G401.6 (cell line): ENCODE results near the gene P4HA2.

Experiments
- FAIRE-seq: peaks from 2 replicates; lab custom pipeline; 2012; peaks lifted over from hg19 to GRCh38; lab: Jason Lieb, UNC

The P4HA2 gene

DNA sequence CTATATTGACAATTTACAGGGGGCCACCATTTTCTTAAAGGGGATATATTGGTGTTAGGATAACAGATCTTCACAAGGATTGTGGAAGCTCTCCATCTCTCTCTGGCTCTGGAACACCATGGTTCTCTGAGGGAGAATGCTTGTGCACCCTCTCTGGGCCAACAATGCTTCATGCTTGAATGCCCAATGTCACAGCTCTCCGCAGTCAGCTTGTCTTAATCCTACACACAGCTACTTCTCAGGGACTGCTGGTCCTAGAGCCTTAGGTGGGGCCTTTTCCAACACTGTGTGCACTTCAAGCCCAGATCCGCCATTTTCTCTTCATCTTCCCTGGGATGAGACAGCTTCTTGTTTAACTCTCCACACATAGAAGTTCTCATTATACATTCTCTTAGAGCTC, 22.9 kb upstream of the P4HA2 start:
- no peak for FAIRE-seq

DNA sequence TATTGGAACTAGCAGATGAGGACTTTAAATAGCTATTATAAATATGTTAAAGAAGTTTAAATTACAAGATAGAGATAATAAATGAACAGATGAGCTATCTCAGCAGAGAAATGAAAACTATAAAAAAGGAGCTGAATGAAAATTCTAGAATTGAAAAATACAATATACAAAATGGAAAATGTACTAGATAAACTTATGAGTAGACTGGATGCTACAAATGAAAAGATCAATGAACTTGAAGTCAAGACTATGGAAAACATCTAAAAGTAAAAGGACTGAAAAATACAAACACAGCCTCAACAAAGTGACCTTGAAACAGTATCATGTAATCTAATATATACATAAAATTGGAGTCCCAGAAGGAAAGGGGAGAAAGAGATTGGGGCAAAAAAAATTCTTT, 19.2 kb upstream of the P4HA2 start:
- FAIRE-seq = no peak

- FAIRE-seq = no peak
Observed at GRCh38 chr5:132245593-132245992, 17.9 kb upstream of the P4HA2 start.

DNA sequence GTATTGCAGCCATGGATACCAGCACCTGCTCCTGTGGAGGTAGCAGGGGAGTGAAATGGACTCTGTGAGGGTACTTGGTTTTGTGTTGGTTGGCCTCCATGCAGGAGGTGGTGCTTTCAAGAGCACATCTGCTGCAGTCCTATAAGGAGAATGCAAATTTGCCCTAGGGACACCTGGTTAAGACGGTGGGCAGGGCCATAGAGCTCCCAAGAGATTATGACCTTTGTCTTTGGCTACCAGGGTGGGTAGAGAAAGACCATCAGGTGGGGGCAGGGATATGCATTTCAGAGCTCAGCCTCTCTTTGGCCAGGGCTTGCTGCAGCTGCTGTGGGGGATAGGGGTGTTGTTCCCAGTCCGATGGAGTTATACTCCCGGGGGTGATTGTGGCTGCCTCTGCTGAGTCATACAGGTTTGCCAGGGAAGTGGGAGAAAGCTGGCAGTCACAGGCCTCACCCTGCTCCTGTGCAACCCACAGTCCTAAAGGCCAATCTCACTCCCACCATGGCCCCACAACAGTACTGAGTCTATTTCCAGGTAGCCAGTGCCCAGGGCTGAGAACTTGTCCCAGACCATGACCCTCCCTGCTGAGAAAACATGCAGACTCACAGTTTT, 15.8 kb upstream of the P4HA2 start:
- no peak for FAIRE-seq

DNA sequence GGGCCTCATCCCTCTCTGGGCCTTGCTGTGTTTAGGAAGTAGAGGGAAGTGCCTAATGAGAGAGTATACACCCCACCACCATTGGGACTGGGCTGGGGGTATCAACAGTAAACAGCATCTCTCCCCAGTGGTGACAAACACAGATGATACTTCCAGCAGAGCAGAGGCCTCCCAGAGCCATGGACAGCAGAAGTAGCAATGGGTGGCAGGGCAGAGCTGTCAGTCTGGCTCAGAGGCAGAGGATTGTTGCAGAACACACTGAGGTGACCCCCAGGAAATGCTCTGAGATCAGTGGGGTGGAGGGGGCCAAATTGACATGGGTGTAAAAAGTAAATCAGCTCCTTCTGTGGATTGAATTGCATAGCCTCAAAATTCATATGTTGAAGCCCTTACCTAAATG, 12.1 kb upstream of the P4HA2 start:
- no peak for FAIRE-seq

DNA sequence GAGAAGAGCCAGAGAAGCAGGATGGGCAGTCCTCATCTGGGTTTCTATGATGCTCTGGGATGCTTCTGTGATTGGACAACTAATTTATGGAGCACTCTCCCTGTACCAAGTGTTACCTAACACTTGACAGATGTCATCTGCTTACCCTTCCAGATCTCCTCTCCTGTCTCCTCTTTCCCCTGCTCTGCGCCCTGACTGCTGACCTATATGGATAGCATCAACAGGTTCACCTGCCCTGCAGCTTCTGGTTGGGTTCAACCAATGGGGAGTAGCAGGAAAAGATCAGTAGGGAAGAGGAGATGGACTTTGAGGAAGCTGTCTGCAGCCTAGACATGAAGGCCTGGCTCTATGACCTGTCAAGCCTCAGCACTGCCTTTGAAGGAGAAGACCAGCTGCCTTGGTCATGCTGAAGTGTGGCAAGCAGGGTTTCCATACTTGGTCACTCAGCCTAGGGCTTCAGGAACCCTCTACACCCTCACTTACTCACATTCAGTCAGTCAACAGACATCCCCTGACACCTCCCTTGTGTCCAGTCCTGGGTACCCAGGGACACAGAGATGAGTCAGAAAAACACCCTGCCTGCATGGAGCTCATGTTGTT, 11.3 kb upstream of the P4HA2 start:
- no peak for FAIRE-seq

- no peak for FAIRE-seq
Observed at GRCh38 chr5:132238169-132238744, 10.6 kb upstream of the P4HA2 start.

DNA sequence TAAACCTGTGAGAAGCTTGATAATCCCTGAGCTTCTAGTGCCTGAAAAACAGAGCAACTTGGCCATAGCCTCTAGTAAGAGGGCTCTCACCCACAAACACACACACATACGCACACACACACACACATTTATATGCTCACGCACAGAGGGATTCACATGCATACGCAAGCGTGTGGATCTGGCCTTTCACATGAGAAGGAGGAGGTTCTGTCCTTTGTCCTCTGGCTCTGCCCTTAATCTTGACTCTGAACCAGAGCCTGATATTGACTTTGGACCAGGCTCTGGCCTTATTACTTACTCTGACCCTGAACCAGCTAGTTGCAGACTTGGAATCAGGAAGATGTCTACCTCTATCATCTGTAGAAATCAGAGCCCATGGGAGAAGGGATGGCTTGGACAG, 10.0 kb upstream of the P4HA2 start:
- no peak for FAIRE-seq

DNA sequence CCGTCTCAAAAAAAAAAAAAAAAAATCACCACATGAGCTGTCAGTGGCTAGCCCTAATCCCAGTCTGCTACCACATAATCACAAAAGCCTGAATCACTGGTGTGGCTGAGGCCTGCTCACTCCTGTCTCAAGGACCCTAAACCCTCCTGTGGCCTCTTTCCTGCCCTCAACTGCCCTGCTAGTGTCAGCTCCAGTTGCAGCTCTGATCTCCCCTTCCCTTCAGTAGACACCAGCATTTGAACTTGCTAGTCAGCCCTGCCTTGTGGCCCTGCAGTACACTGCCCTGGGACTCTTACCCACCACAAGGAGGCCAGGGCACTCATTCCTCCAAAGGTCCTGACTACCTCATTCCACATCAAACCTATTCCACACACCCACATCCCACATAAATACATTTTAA, 9.5 kb upstream of the P4HA2 start:
- no peak for FAIRE-seq

GRCh38 chr5:132235340-132235739, 7.7 kb upstream of the P4HA2 start:
- no peak for FAIRE-seq

- no peak for FAIRE-seq
Observed at GRCh38 chr5:132234684-132235062, 7.0 kb upstream of the P4HA2 start.

- FAIRE-seq = no peak
Observed at GRCh38 chr5:132233811-132234683, 6.4 kb upstream of the P4HA2 start.

GRCh38 chr5:132233081-132233480, 5.4 kb upstream of the P4HA2 start:
- no peak for FAIRE-seq

DNA sequence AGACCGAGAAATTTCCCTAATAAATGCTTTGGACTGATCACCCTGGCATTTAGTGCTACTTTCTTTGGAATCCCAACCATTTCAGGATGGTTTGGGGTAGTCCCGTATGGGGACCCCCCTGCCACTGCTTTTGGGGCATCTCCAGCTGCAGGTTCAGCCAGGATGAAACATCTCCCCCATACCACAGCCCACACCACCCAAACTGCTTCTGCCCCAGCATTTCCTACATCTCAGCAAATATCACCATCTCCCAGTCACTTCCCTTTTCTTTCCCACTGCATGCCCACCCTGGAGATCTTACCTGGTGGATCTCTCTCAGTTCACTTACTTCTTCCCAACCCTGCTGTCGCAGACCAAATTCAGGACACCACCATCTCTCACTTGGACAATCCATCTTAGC, 4.8 kb upstream of the P4HA2 start:
- FAIRE-seq = no peak

DNA sequence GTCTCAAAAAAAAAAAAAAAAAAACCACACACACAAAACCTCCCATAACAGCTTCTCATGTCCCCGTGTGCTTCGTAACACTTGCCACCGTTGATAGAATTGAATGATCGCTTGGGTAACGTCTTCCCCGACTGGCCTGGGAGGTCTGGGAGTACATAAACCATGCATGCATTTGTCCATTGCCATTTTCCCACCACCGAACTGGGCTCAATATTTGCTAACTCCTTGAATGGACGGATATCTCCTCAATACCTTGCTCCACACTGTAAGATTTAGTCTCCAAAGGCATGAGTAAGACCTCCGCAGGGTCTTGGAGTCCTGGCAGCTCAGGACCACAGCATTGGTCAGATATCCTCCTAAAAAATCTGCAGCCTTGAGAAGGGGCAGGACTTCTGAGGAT, 3.2 kb upstream of the P4HA2 start:
- no peak for FAIRE-seq

DNA sequence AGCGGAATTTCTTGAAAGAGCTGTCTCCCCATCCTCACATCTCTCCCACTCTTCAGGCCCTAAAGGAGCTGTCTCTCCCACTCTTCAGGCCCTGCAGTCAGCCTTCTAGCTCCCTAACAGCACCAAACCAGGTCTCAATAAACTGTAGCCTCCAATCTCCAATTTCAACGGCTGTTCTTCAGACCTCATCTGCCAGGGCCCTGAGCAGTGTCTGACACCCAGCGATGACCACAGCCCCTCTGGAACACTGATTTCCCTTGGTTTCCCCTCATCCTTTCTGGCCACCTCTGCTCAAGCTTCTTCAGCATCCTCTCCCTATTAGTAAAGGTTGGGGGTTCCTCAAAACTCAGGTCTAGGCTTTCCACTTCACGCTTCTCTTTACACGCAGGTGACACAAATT, 1.6 kb upstream of the P4HA2 start:
- no peak for FAIRE-seq

DNA sequence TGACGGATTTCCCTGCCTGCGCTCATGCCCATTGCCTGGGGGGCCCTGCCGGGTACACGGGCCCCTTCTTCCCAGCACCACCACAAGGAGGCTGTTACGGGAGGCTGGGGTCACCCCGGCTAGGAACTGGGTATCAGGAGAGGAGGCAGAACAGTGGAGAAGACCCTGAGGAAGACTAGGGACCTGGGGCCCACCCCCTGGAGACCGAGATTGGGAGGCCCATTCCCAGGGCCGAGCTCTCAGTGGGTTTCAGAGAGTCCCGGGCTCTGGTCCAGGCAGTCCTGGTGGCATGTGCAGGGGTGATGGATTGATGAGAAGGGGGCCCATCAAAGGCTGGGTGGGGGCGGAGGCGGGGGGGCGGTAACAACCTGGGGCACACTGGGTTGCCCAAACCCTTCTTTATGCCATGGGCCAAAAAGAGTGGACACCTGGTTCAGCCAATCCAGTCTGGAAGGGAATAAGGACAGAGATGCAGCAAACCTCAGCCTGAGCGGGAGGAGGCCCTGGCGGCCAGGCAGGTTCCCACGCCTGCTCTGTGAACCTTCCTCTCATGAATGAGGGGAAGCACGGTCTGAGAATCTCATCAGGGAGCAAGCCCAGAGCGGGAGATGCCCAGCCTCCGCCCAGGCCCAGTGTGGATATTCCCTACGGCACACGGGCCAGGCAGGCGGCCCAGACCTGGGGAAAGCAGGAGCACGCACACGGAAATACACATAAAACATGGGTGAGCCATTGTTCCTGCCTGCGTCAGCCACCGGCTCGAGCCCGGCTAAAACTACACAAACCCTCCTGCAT, 785 bp upstream of the P4HA2 start:
- no peak for FAIRE-seq

DNA sequence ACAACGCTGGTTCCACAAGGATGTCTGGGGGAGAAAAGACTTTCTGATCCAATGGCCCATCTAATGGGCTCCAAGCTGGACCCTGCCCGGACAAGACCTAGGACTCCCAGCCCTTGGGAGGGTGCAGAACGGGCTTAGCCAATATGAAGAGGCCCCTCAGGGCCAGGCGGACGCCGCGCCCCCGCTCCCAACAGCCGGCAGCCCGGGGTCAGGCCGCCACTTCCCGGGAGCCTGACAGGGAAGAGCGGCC, 493 bp downstream of the P4HA2 start:
- no peak for FAIRE-seq

GRCh38 chr5:132226516-132227234, 978 bp downstream of the P4HA2 start:
- no peak for FAIRE-seq

DNA sequence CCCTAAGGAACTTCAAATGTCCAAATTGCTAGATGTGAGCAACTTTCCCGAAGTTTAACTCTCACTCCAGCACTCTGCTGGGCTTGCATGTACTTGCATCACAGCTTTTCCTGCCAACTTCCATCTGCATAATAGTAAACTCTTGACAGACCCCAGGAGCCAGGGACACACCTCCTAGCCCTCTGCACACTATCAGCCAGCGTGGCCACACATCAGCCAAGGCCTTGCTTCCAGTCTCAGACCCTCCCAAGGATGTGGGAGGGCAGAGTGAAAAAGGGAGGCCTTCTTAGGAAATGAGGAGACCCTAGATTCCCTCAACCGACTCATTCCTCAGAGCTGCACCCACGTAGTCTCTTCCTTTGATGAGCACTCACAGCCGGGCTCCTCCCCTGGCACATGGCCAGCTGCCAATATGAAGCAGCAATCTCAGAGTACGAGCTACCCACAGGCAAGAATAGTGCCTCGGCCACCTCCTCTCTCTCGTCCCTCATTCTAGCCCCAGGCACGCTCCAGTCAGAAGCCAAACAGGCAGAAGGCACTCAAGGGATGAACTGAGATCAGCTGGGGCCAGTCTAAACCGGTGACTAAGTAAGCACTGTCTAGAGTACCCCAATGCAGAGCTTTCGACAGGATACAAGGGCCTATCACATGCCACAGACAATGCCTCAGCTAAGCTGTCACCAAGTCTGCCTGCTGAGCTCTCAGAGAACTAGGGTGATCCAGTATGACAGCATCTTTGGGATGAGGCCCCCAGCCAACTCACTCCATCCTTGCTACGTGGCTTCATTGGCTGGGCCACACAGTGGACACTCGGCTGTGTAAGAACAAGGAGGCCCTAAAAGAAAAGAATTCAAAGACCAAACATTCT, 2.3 kb downstream of the P4HA2 start:
- no peak for FAIRE-seq

- FAIRE-seq = no peak
Observed at GRCh38 chr5:132224716-132225115, 2.9 kb downstream of the P4HA2 start.
